Muscle layer of duodenum (tissue), 2 donors: Measurements from ENCODE around the gene TRIP10.
A peak's percentile ranks its signal among the peaks of the same experiment; 100 is the strongest.
"Not testable (repeated sequence)": the region's sequence is repeated elsewhere in the genome, so short reads cannot be mapped to it uniquely, and the experiment has no call there.

Experiments used
- H3K27ac ChIP-seq: one replicate; pipeline ENCODE4 v1.7.0; 2013; ENCODE audit warnings: mild to moderate bottlenecking, low read length
- H3K27me3 ChIP-seq: one replicate; pipeline ENCODE4 v1.7.0; 2013; ENCODE audit warnings: low read depth, mild to moderate bottlenecking, control low read depth, low read length
- H3K36me3 ChIP-seq, 2 donors: one replicate each; pipeline ENCODE4 v1.7.0; 2013; ENCODE audit warnings: low read length in 2 of 2, control low read depth in 1 of 2, mild to moderate bottlenecking in 1 of 2; ENCODE audit not compliant: insufficient read depth in 2 of 2, control insufficient read depth in 1 of 2
- H3K4me1 ChIP-seq, 2 donors: one replicate each; pipeline ENCODE4 v1.7.0; 2013; ENCODE audit warnings: low read length in 2 of 2, mild to moderate bottlenecking in 2 of 2, control low read depth in 1 of 2, moderate library complexity in 1 of 2; ENCODE audit not compliant: insufficient read depth in 2 of 2, control insufficient read depth in 1 of 2
- H3K4me3 ChIP-seq, 2 donors: one replicate each; pipeline ENCODE4 v1.7.0; 2013; ENCODE audit warnings: low read length in 2 of 2, low read depth in 1 of 2, mild to moderate bottlenecking in 1 of 2
- H3K9me3 ChIP-seq, 2 donors: one replicate each; pipeline ENCODE4 v1.7.0; 2013; ENCODE audit warnings: low read length in 2 of 2, control low read depth in 1 of 2, mild to moderate bottlenecking in 1 of 2; ENCODE audit not compliant: control insufficient read depth in 1 of 2
- donor health status: healthy.

The TRIP10 gene

GRCh38 chr19:6765738-6766356, 26.4 kb downstream of the TRIP10 start:
- no peaks in the 10 kb centered on the region for H3K36me3 ChIP-seq
- peaks cover 0 to 2% of the 10 kb centered on the region in 2 donors for H3K9me3 ChIP-seq
- H3K4me1 ChIP-seq: peaks cover 0 to 18% of the 10 kb centered on the region in 2 donors
- H3K4me3 ChIP-seq: peak overlapping the region in 1 of 2 donors; percentile 58
- peak overlapping the region; percentile 85 for H3K27ac ChIP-seq
- H3K27me3 ChIP-seq: no peaks in the 10 kb centered on the region

- Histone ChIP-seq H3K9me3 (no peaks in the 10 kb centered on the region), H3K4me3 (peak overlapping the region; percentile 50 to 58), H3K27ac (peak overlapping the region; percentile 85), H3K27me3 (no peaks in the 10 kb centered on the region), H3K4me1 (peaks cover 0 to 18% of the 10 kb centered on the region in 2 donors), H3K36me3 (no peaks in the 10 kb centered on the region)
Observed at GRCh38 chr19:6766357-6767080, 27.0 kb downstream of the TRIP10 start.

GRCh38 chr19:6767081-6767356, 27.5 kb downstream of the TRIP10 start:
- peak overlapping the region; percentile 50 to 58 for H3K4me3 ChIP-seq
- no peaks in the 10 kb centered on the region for H3K36me3 ChIP-seq
- H3K4me1 ChIP-seq: peaks cover 0 to 18% of the 10 kb centered on the region in 2 donors
- peak overlapping the region; percentile 85 for H3K27ac ChIP-seq
- H3K9me3 ChIP-seq: no peaks in the 10 kb centered on the region
- no peaks in the 10 kb centered on the region for H3K27me3 ChIP-seq

GRCh38 chr19:6767357-6768235, 28.1 kb downstream of the TRIP10 start, which contains the start of gene SH2D3A:
SH2D3A (minus strand) TSS chr19:6767435; CDS start chr19:6763748, 3,687 bp downstream.
- H3K4me3 ChIP-seq: peak within 1 kb of the TSS; percentile 50 to 58
- peak within 1 kb of the TSS; percentile 85 for H3K27ac ChIP-seq
- peaks cover 0 to 18% of the 10 kb centered on the region in 2 donors for H3K4me1 ChIP-seq
- H3K36me3 ChIP-seq: no peaks in the 10 kb centered on the region
- H3K27me3 ChIP-seq: no peaks in the 10 kb centered on the region
- H3K9me3 ChIP-seq: no peaks in the 10 kb centered on the region

- H3K4me3 ChIP-seq: peak overlapping the region in 1 of 2 donors; percentile 37
- H3K36me3 ChIP-seq: no peaks in the 10 kb centered on the region
- peaks cover 0 to 18% of the 10 kb centered on the region in 2 donors for H3K4me1 ChIP-seq
- no peaks in the 10 kb centered on the region for H3K9me3 ChIP-seq
- H3K27me3 ChIP-seq: no peaks in the 10 kb centered on the region
- no peak overlapping the region for H3K27ac ChIP-seq
Observed at GRCh38 chr19:6768236-6768785, 28.8 kb downstream of the TRIP10 start.

- H3K36me3 ChIP-seq: no peaks in the 10 kb centered on the region
- no peak overlapping the region for H3K4me3 ChIP-seq
- no peaks in the 10 kb centered on the region for H3K9me3 ChIP-seq
- H3K4me1 ChIP-seq: peaks cover 0 to 18% of the 10 kb centered on the region in 2 donors
- H3K27ac ChIP-seq: no peak overlapping the region
- no peaks in the 10 kb centered on the region for H3K27me3 ChIP-seq
Observed at GRCh38 chr19:6769006-6769619, 29.6 kb downstream of the TRIP10 start.

GRCh38 chr19:6771648-6772027, 32.2 kb downstream of the TRIP10 start:
- H3K9me3 ChIP-seq, H3K36me3 ChIP-seq, H3K4me3 ChIP-seq, H3K27ac ChIP-seq, H3K27me3 ChIP-seq: not testable (repeated sequence)
- H3K4me1 ChIP-seq: peaks cover 0 to 11% of the 10 kb centered on the region in 2 donors

- H3K9me3 ChIP-seq: no peaks in the 10 kb centered on the region
- H3K4me1 ChIP-seq: peaks cover 0 to 6% of the 10 kb centered on the region in 2 donors
- H3K4me3 ChIP-seq: peak within 1 kb of the TSS; percentile 50 to 53
- H3K27me3 ChIP-seq: no peaks in the 10 kb centered on the region
- H3K36me3 ChIP-seq: no peaks in the 10 kb centered on the region
- H3K27ac ChIP-seq: no peak within 1 kb of the TSS
Observed at GRCh38 chr19:6772028-6772865, 32.8 kb downstream of the TRIP10 start, which contains the start of gene VAV1. VAV1 (plus strand) TSS chr19:6772708; CDS start chr19:6772808, 100 bp downstream.

GRCh38 chr19:6772866-6773322, 33.4 kb downstream of the TRIP10 start:
- H3K4me1 ChIP-seq: no peaks in the 10 kb centered on the region
- no peaks in the 10 kb centered on the region for H3K27me3 ChIP-seq
- no peaks in the 10 kb centered on the region for H3K36me3 ChIP-seq
- no peak overlapping the region for H3K27ac ChIP-seq
- H3K4me3 ChIP-seq: peak overlapping the region; percentile 50 to 53
- no peaks in the 10 kb centered on the region for H3K9me3 ChIP-seq

- Histone ChIP-seq H3K36me3 (no peaks in the 10 kb centered on the region), H3K4me1 (no peaks in the 10 kb centered on the region), H3K9me3 (no peaks in the 10 kb centered on the region), H3K27ac (no peak overlapping the region), H3K27me3 (no peaks in the 10 kb centered on the region), H3K4me3 (peak overlapping the region; percentile 50 to 53)
Observed at GRCh38 chr19:6773323-6773931, 33.9 kb downstream of the TRIP10 start.
